ENCODE measurements around the gene MITD1.
A peak's percentile ranks its signal among the peaks of the same experiment; 100 is the strongest.
"Not testable (repeated sequence)": the region's sequence is repeated elsewhere in the genome, so short reads cannot be mapped to it uniquely, and the experiment has no call there.

Gene MITD1

GRCh38 chr2:99140860-99141109, 40.1 kb downstream of the MITD1 start:
- H3K4me3 ChIP-seq (replicated peaks in 1 of 2; ENCODE audit: low read depth in 2 of 2, low read length in 2 of 2), result peak overlapping the region; percentile 87 to 92
- DNase-seq (ENCODE audit: low read depth in 2 of 2), result peak; percentile 31 to 34
- no peak for TF ChIP-seq CTCF (IDR thresholded peaks at IDR 0.05; ENCODE audit: low read depth, low read length)

GRCh38 chr2:99140056-99140859, 40.6 kb downstream of the MITD1 start:
- no peak for TF ChIP-seq CTCF (IDR thresholded peaks at IDR 0.05; ENCODE audit: low read depth, low read length)
- DNase-seq (ENCODE audit: low read depth in 2 of 2), result peak in 1 of 2 donors; percentile 0
- peak overlapping the region; percentile 87 to 92 for H3K4me3 ChIP-seq (replicated peaks in 1 of 2; ENCODE audit: low read depth in 2 of 2, low read length in 2 of 2)

DNA sequence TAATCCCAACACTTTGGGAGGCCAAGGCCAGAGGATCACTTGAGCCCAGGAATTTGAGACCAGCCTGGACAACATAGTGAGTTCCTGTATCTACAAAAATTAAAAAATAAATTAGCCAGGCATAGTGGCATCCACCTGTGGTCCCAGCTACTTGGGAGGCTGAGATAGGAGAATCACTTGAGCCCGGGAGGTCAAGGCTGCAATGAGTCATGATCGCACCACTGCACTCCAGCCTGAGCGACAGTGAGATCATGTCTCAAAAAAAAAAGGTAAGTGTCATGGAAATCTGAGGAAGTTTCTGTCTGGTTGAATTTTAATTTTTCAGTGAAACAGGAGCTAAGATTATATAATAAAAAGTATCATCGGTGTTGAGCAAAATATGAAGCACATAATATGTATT, 41.9 kb downstream of the MITD1 start:
- no peak overlapping the region for H3K4me3 ChIP-seq (replicated peaks in 1 of 2; ENCODE audit: low read depth in 2 of 2, low read length in 2 of 2)
- TF ChIP-seq CTCF (IDR thresholded peaks at IDR 0.05; ENCODE audit: low read depth, low read length), result no peak
- DNase-seq (ENCODE audit: low read depth in 2 of 2), result no peak

- not testable (repeated sequence) for H3K4me3 ChIP-seq (replicated peaks in 1 of 2; ENCODE audit: low read depth in 2 of 2, low read length in 2 of 2); DNase-seq (ENCODE audit: low read depth in 2 of 2)
Observed at GRCh38 chr2:99135044-99135556, 45.8 kb downstream of the MITD1 start.

GRCh38 chr2:99127981-99128380, 52.9 kb downstream of the MITD1 start:
- no peak overlapping the region for H3K4me3 ChIP-seq (replicated peaks in 1 of 2; ENCODE audit: low read depth in 2 of 2, low read length in 2 of 2)
- DNase-seq (ENCODE audit: low read depth in 2 of 2), result no peak
- TF ChIP-seq CTCF (IDR thresholded peaks at IDR 0.05; ENCODE audit: low read depth, low read length), result no peak
